NCI-H1436 (cell line): ENCODE results near the gene HEATR1.
"Not testable (repeated sequence)": the region's sequence is repeated elsewhere in the genome, so short reads cannot be mapped to it uniquely, and the experiment has no call there.

Source experiments
- DNase-seq: peaks from one replicate; lab custom pipeline; 2025; lab: John Stamatoyannopoulos, UW

HEATR1 gene

GRCh38 chr1:236508593-236509027 lies 95.7 kb downstream of the HEATR1 start:
- no peak for DNase-seq

- DNase-seq = no peak
Measured at GRCh38 chr1:236507022-236507700, 97.2 kb downstream of the HEATR1 start.

- not testable (repeated sequence) for DNase-seq
Measured at GRCh38 chr1:236504338-236504737, 100.0 kb downstream of the HEATR1 start.

- DNase-seq = no peak
Measured at GRCh38 chr1:236502972-236503639, 101.2 kb downstream of the HEATR1 start.

GRCh38 chr1:236502579-236502971 lies 101.7 kb downstream of the HEATR1 start:
- no peak for DNase-seq

GRCh38 chr1:236501093-236501492 lies 103.2 kb downstream of the HEATR1 start:
- no peak for DNase-seq
